ENCODE data around the gene LCE1A.

GRCh38 chr1:152866321-152866720 is 39.0 kb downstream of the LCE1A start:
- TF ChIP-seq CTCF (conservative IDR thresholded peaks at IDR 0.05; ENCODE audit: low read length) (no peak), EZH2phosphoT487 (IDR thresholded peaks at IDR 0.05; ENCODE audit: borderline replicate concordance, low read depth, low read length) (no peak)

All from OCI-LY7 (cell line).